IMR-90 (cell line): ENCODE measurements around the gene SIPA1L3. TPM values are rescaled to one million over a fixed set of nuclear protein-coding genes. Genes with fewer than 3 reads are reported as not detected.

ENCODE experiments used
- ATAC-seq: fragments of 200-7000 bp; cut with Tn5 transposase; 2 replicates; pipeline ENCODE4 v1.9.1; 2020; ENCODE audit warnings: low read depth, mild to moderate bottlenecking, moderate library complexity
- BruUV-seq: library from RNA; stranded (reverse); fragments of 400-500 nt; replicated peaks from 2 replicates; lab custom pipeline; 2021; lab: Mats Ljungman, UMichigan
- CTCF ChIA-PET: fragments of 300-600 bp; formaldehyde crosslinking; extraction: SDS; loops from one replicate; lab custom pipeline; 2021; ENCODE audit warnings: antibody characterized with exemption; lab: Yijun Ruan, JAX
- POLR2A ChIA-PET: fragments of 300-600 bp; sonication (Branson Sonifier 250); formaldehyde crosslinking; loops from one replicate; lab custom pipeline; 2022; ENCODE audit warnings: antibody characterized with exemption; ENCODE audit not compliant: unreplicated experiment; lab: Charles Lee
- DNase-seq: peaks from one replicate; pipeline ENCODE4 v3.0.0; 2013
- H2AFZ ChIP-seq: replicated peaks from 2 replicates; pipeline ENCODE3; 2013; ENCODE audit warnings: low read length, mild to moderate bottlenecking; ENCODE audit not compliant: poor library complexity
- H2AK5ac ChIP-seq: 2 replicates; pipeline ENCODE4 v1.6.1; 2013; ENCODE audit warnings: low read depth, low read length, inconsistent platforms
- H2AK9ac ChIP-seq: replicated peaks from 2 replicates; pipeline ENCODE3; 2013; ENCODE audit warnings: mild to moderate bottlenecking, low read depth, low read length, moderate library complexity; ENCODE audit not compliant: poor library complexity
- H2BK120ac ChIP-seq: 2 replicates; pipeline ENCODE4 v1.6.1; 2013; ENCODE audit warnings: low read depth, low read length, inconsistent platforms
- H2BK15ac ChIP-seq: 3 replicates; pipeline ENCODE4 v1.6.1; 2013; ENCODE audit warnings: low read depth, low read length, inconsistent platforms
- H2BK20ac ChIP-seq: 2 replicates; pipeline ENCODE4 v1.6.1; 2013; ENCODE audit warnings: low read depth, mild to moderate bottlenecking, inconsistent platforms, low read length, moderate library complexity
- H2BK5ac ChIP-seq: 2 replicates; pipeline ENCODE4 v1.6.1; 2013; ENCODE audit warnings: mild to moderate bottlenecking, low read depth, low read length, inconsistent platforms; ENCODE audit not compliant: poor library complexity, severe bottlenecking
- H3K14ac ChIP-seq: replicated peaks from 2 replicates; pipeline ENCODE4 v1.6.1; 2013; ENCODE audit warnings: low read depth, low read length, inconsistent platforms
- H3K18ac ChIP-seq: 2 replicates; pipeline ENCODE4 v1.6.1; 2013; ENCODE audit warnings: low read depth, low read length, control low read depth
- H3K23ac ChIP-seq: 2 replicates; pipeline ENCODE4 v1.6.1; 2013; ENCODE audit warnings: low read depth, low read length, inconsistent platforms
- H3K27ac ChIP-seq: 2 replicates; pipeline ENCODE4 v1.5.1; 2013; ENCODE audit warnings: mild to moderate bottlenecking, control low read depth, low read length; ENCODE audit not compliant: insufficient read depth
- H3K27me3 ChIP-seq: 2 replicates; pipeline ENCODE4 v1.6.1; 2013; ENCODE audit warnings: low read length; ENCODE audit not compliant: control insufficient read depth, insufficient read depth
- H3K36me3 ChIP-seq: 2 replicates; pipeline ENCODE4 v1.6.1; 2013; ENCODE audit warnings: low read length, mixed read lengths; ENCODE audit not compliant: control insufficient read depth, insufficient read depth
- H3K4ac ChIP-seq: 2 replicates; pipeline ENCODE4 v1.6.1; 2013; ENCODE audit warnings: low read depth, low read length, inconsistent platforms
- H3K4me1 ChIP-seq: 2 replicates; pipeline ENCODE4 v1.6.1; 2013; ENCODE audit warnings: low read length, mixed read lengths; ENCODE audit not compliant: control insufficient read depth, insufficient read depth
- H3K4me2 ChIP-seq: 2 replicates; pipeline ENCODE4 v1.6.1; 2013; ENCODE audit warnings: low read depth, mild to moderate bottlenecking, control low read depth, low read length, moderate library complexity
- H3K4me3 ChIP-seq: 2 replicates; pipeline ENCODE4 v1.5.1; 2013; ENCODE audit warnings: low read depth, mild to moderate bottlenecking, control low read depth, low read length, moderate library complexity; ENCODE audit not compliant: insufficient read depth
- H3K56ac ChIP-seq: 2 replicates; pipeline ENCODE4 v1.6.1; 2013; ENCODE audit warnings: low read length, inconsistent platforms; ENCODE audit not compliant: insufficient read depth; ENCODE audit errors: extremely low read depth
- H3K79me1 ChIP-seq, 2 experiments: 2 replicates each; pipeline ENCODE4 v1.6.1; 2013; ENCODE audit warnings: low read length in 2 of 2, inconsistent platforms in 1 of 2, low read depth in 1 of 2
- H3K9ac ChIP-seq: 2 replicates; pipeline ENCODE4 v1.6.1; 2013; ENCODE audit warnings: low read depth, low read length, control low read depth
- H3K9me1 ChIP-seq: 2 replicates; pipeline ENCODE4 v1.6.1; 2013; ENCODE audit warnings: low read length, inconsistent platforms; ENCODE audit not compliant: insufficient read depth
- H3K9me3 ChIP-seq: 2 replicates; pipeline ENCODE4 v1.6.1; 2013; ENCODE audit warnings: low read length; ENCODE audit not compliant: control insufficient read depth, insufficient read depth
- H4K20me1 ChIP-seq: 2 replicates; pipeline ENCODE4 v1.6.1; 2013; ENCODE audit warnings: low read length, inconsistent platforms; ENCODE audit not compliant: insufficient read depth
- H4K5ac ChIP-seq: 2 replicates; pipeline ENCODE4 v1.6.1; 2013; ENCODE audit warnings: mild to moderate bottlenecking, low read depth, low read length, control low read depth
- H4K8ac ChIP-seq, 2 experiments: 2 replicates each; pipeline ENCODE4 v1.6.1; 2013; ENCODE audit warnings: low read depth in 2 of 2, low read length in 2 of 2, control low read depth in 1 of 2, inconsistent platforms in 1 of 2
- H4K91ac ChIP-seq: 2 replicates; pipeline ENCODE4 v1.6.1; 2013; ENCODE audit warnings: low read depth, low read length, inconsistent platforms; ENCODE audit not compliant: insufficient read depth
- BHLHE40 ChIP-seq: fragments of 150-350 bp; IDR thresholded peaks from 2 replicates; pipeline ENCODE4 v1.6.1; 2016; ENCODE audit warnings: mild to moderate bottlenecking, low read depth, low read length
- CHD1 ChIP-seq: IDR thresholded peaks from 2 replicates; pipeline ENCODE4 v1.6.1; 2012; ENCODE audit warnings: low read depth, low read length, improper control_type of control experiment
- CTCF ChIP-seq: conservative IDR thresholded peaks from 2 replicates; pipeline ENCODE4 v1.5.1; 2012; ENCODE audit warnings: mild to moderate bottlenecking, low read depth, low read length, improper control_type of control experiment
- FOS ChIP-seq: fragments of 150-350 bp; IDR thresholded peaks from 2 replicates; pipeline ENCODE4 v1.6.1; 2016; ENCODE audit warnings: low read depth, low read length
- MAFK ChIP-seq: IDR thresholded peaks from 2 replicates; pipeline ENCODE4 v1.6.1; 2012; ENCODE audit warnings: low read depth, low read length, improper control_type of control experiment
- NFE2L2 ChIP-seq: fragments of 150-350 bp; IDR thresholded peaks from 2 replicates; pipeline ENCODE4 v1.6.1; 2016; ENCODE audit warnings: low read depth, mild to moderate bottlenecking, low read length
- POLR2A ChIP-seq: IDR thresholded peaks from 2 replicates; pipeline ENCODE4 v1.6.1; 2012; ENCODE audit warnings: mild to moderate bottlenecking, low read depth, low read length
- RCOR1 ChIP-seq: IDR thresholded peaks from 2 replicates; pipeline ENCODE4 v1.6.1; 2012; ENCODE audit warnings: mild to moderate bottlenecking, low read length, improper control_type of control experiment; ENCODE audit not compliant: insufficient replicate concordance
- RFX5 ChIP-seq: IDR thresholded peaks from 2 replicates; pipeline ENCODE4 v1.8.0; 2012; ENCODE audit warnings: low read depth, mild to moderate bottlenecking, low read length, moderate library complexity
- SMC3 ChIP-seq: fragments of 150-350 bp; IDR thresholded peaks from 2 replicates; pipeline ENCODE4 v1.6.1; 2016; ENCODE audit warnings: low read depth, mild to moderate bottlenecking, antibody characterized with exemption, low read length, moderate library complexity
- WGBS, 2 experiments: methylation state at CpG; one replicate each; pipeline versions ENCODE4 v1.1.5 to v1.1.7; 2013; ENCODE audit warnings: missing lambda C conversion rate in 2 of 2; ENCODE audit not compliant: insufficient read length in 1 of 2; ENCODE audit errors: extremely low coverage in 2 of 2; 5-methylcytosine and 5-hydroxymethylcytosine counted together
- dilution Hi-C: fragments of 300-500 bp; cut with HindIII; formaldehyde crosslinking; loops from one replicate; pipeline ENCODE4 v1.14.3; 2018; ENCODE audit warnings: low sequenced_read_pairs; ENCODE audit not compliant: unreplicated experiment
- in situ Hi-C: fragments of 300-500 bp; cut with MboI; formaldehyde crosslinking; loops from 3 replicates; pipeline ENCODE4 v1.14.3; 2019; ENCODE audit warnings: low sequenced_read_pairs, inconsistent platforms, mixed read lengths
- intact Hi-C: fragments of 100-400 bp; cut with micrococcal nuclease; formaldehyde crosslinking; loops from 2 replicates; pipeline ENCODE4 v1.10.0; 2022
- polyA plus RNA-seq, 3 experiments: library from polyadenylated mRNA; depleted of rRNA; stranded (reverse); fragments of >200 nt; gene quantifications; 2 replicates each; pipeline ENCODE4 v1.2.3, GENCODE V29; 2012; ENCODE audit warnings: low replicate concordance in 1 of 3
- total RNA-seq: library from RNA; depleted of rRNA; stranded (reverse); fragments of >200 nt; gene quantifications from 2 replicates; pipeline ENCODE4 v1.2.3, GENCODE V29; 2012

Gene SIPA1L3
- total and polyA plus RNA-seq, 2 of the 4 experiments (the other 2 are of a cell fraction) = 4.1 to 9.4 TPM

- no peak for TF ChIP-seq BHLHE40
- peak; percentile 84 for TF ChIP-seq RFX5
Observed at GRCh38 chr19:38079926-38080380, 172.9 kb downstream of the SIPA1L3 start (continued).

GRCh38 chr19:38081547-38082255, 174.7 kb downstream of the SIPA1L3 start:
- H3K27ac ChIP-seq = no peak overlapping the region
- intact Hi-C loops = no loop called here
- peaks cover 12% of the 10 kb centered on the region for H3K36me3 ChIP-seq
- H3K9me1 ChIP-seq = peaks cover 16% of the 10 kb centered on the region; the same call in 1 of the 2 replicates
- ChIA-PET CTCF (interaction anchor here (0.9 kb wide), 1 partner anchor 179 kb away, joined by 3 read pairs; no protein-coding TSS in a partner anchor), POLR2A (no interaction called here)
- BruUV-seq = no TSS peak
- H3K27me3 ChIP-seq = no peaks in the 10 kb centered on the region
- 96% methylated on average over 27 of the region's 51 CpGs; no CpG with 5 or more reads in 1 of the 2 experiments for WGBS, 2 experiments
- no peak overlapping the region; the same call in 1 of the 2 replicates for H2AK5ac ChIP-seq
- H3K79me1 ChIP-seq = peaks cover 23 to 59% of the 10 kb centered on the region in 2 experiments
- DNase-seq (no peak), ATAC-seq (no peak)
- no peak overlapping the region for H4K91ac ChIP-seq
- H3K4me2 ChIP-seq = no peak overlapping the region
- H4K8ac ChIP-seq = no peak overlapping the region
- no peaks in the 10 kb centered on the region for H3K9me3 ChIP-seq
- in situ Hi-C loops = no loop called here
- no peak overlapping the region for H2BK120ac ChIP-seq
- H3K18ac ChIP-seq = no peak overlapping the region
- H3K4me3 ChIP-seq = no peak overlapping the region
- H4K20me1 ChIP-seq = peaks cover 8% of the 10 kb centered on the region; the same call in 1 of the 2 replicates
- H3K9ac ChIP-seq = no peak overlapping the region
- no peak overlapping the region for H3K56ac ChIP-seq
- peak overlapping the region; percentile 60 for H2AFZ ChIP-seq
- peaks cover 7% of the 10 kb centered on the region for H3K4me1 ChIP-seq
- H4K5ac ChIP-seq = no peak overlapping the region
- no peak overlapping the region for H2BK20ac ChIP-seq
- H2BK5ac ChIP-seq = peak overlapping the region; percentile 13
- TF ChIP-seq MAFK (no peak), RFX5 (no peak), RCOR1 (no peak), CHD1 (no peak), SMC3 (no peak), CTCF (no peak), NFE2L2 (no peak), BHLHE40 (no peak), FOS (no peak), POLR2A (no peak)
- H3K14ac ChIP-seq = no peak overlapping the region
- H2AK9ac ChIP-seq = peak overlapping the region; percentile 10
- H3K23ac ChIP-seq = no peak overlapping the region
- H2BK15ac ChIP-seq = no peak overlapping the region
- dilution Hi-C loops = no loop called here
- peak overlapping the region; percentile 11; the same call in 1 of the 2 replicates for H3K4ac ChIP-seq
